Heart right ventricle (tissue), 16 donors: ENCODE data around the gene PFKP. TPM values are rescaled to one million over a fixed set of nuclear protein-coding genes. Genes with fewer than 3 reads are reported as not detected.

Experiments used
- ATAC-seq, 8 donors: fragments of 200-7000 bp; cut with Tn5 transposase; one replicate each; pipeline ENCODE4 v1.9.1; 2020; ENCODE audit warnings: mild to moderate bottlenecking in 8 of 8, moderate library complexity in 8 of 8, moderate number of reproducible peaks in 1 of 8
- DNase-seq, 2 donors: peaks; one replicate each; pipeline ENCODE4 v3.0.0-alpha.2; 2020
- H3K27ac ChIP-seq, 10 donors: fragments of 200-600 bp; sonication (generic) in 2 of 10; one replicate each; pipeline versions ENCODE4 v1.5.0 to v1.8.0; 2020 to 2022; ENCODE audit warnings: mild to moderate bottlenecking in 3 of 10
- H3K27me3 ChIP-seq, 7 donors: fragments of 200-600 bp; one replicate each; pipeline ENCODE4 v1.8.0; 2021 to 2022; ENCODE audit warnings: mild to moderate bottlenecking in 2 of 7
- H3K36me3 ChIP-seq, 9 donors: fragments of 200-600 bp; sonication (generic) in 1 of 9; one replicate each; pipeline versions ENCODE4 v1.5.0 to v1.8.0; 2020 to 2022; ENCODE audit warnings: mild to moderate bottlenecking in 2 of 9
- H3K4me1 ChIP-seq, 9 donors: fragments of 200-600 bp; sonication (generic) in 1 of 9; one replicate each; pipeline versions ENCODE4 v1.5.0 to v1.8.0; 2020 to 2022; ENCODE audit warnings: mild to moderate bottlenecking in 4 of 9
- H3K4me3 ChIP-seq, 10 donors: fragments of 200-600 bp; sonication (generic) in 2 of 10; one replicate each; pipeline versions ENCODE4 v1.5.0 to v1.8.0; 2020 to 2022; ENCODE audit warnings: mild to moderate bottlenecking in 7 of 10, moderate library complexity in 2 of 10
- H3K9me3 ChIP-seq, 11 donors: fragments of 200-600 bp in 10 of 11; sonication (generic) in 2 of 11; one replicate each; pipeline versions ENCODE4 v1.5.0 to v1.8.0; 2013 to 2022; ENCODE audit warnings: mild to moderate bottlenecking in 2 of 11, control low read depth in 1 of 11, moderate library complexity in 1 of 11
- WGBS, 2 donors: extraction: QIAGEN DNeasy Blood & Tissue Kit; methylation state at CpG; one replicate each; pipeline ENCODE4 v1.1.7; 2013; ENCODE audit warnings: inconsistent platforms in 1 of 2; 5-methylcytosine and 5-hydroxymethylcytosine counted together
- intact Hi-C, 10 donors: fragments of 100-400 bp; cut with DNase I; formaldehyde crosslinking; loops; one replicate each; pipeline versions ENCODE4 v1.11.1 to v1.14.2; 2022
- polyA plus RNA-seq, 2 donors: library from polyadenylated mRNA; stranded (reverse); fragments of 200-250 nt; gene quantifications; one replicate each; pipeline ENCODE4 v1.2.3, GENCODE V29; 2013
- total RNA-seq, 10 donors: library from RNA; stranded (reverse); fragmentation: NEBNext Ultra II Directional in 3 of 10; extraction: Animal tissue kit (Norgen Biotek cat#: 25700) in 3 of 10; gene quantifications; one replicate each; pipeline versions ENCODE4 v1.2.1 to v1.2.4, GENCODE V29; 2021 to 2023
- TF ChIP-seq, protein P1 (sequence below), 9 donors: fragments of 200-600 bp; sonication (generic) in 2 of 9; IDR thresholded peaks; one replicate each; pipeline versions ENCODE4 v1.5.0 to v1.8.0; 2021 to 2022; ENCODE audit warnings: antibody characterized with exemption in 9 of 9, mild to moderate bottlenecking in 5 of 9, moderate library complexity in 1 of 9
- donor health status: Arrhythmogenic right ventricular cardiomyopathy.
- donor health status: ischemic (EF 13 %, LVEDD 7.1; RV severe dilation, severe dysfunction).
- donor health status: healthy with polysubstance abuse.
- donor health status: DM: no; HTN: yes; CAD: no.
- donor health status: DM: no; HTN: no; CAD: no.
- donor health status: ischemic (EF 25% LVEDD 6.9; RV normal size, moderate dysfunction).
- donor health status: ischemic (EF 25% LVEDD 5.7; RV mildly dilated, moderate dysfunction).
- donor health status: healthy.
- donor health status: DM: yes; HTN: yes; CAD: no.
- donor health status: Ischemic cardiomyopathy.
- donor health status: ischemic (EF 35%, LVEDD 5.7; RV mildly dilated, moderate dysfunction).
- donor health status: nonischemic (EF 11% LVEDD 7.7; RV severe dilation, severe dysfunction).
- donor health status: DM: yes; HTN: yes; CAD: no.
- donor health status: PGD.
- donor health status: ischemic (EF 29% LVEDD 5.4; RV normal size, mild dysfunction).
- donor health status: nonischemic (EF 23%, LVEDD 6.1; RV moderate dilation, normal function).

PFKP gene
- total and polyA plus RNA-seq, 12 donors = 68.3 to 316 (median 220) TPM

DNA sequence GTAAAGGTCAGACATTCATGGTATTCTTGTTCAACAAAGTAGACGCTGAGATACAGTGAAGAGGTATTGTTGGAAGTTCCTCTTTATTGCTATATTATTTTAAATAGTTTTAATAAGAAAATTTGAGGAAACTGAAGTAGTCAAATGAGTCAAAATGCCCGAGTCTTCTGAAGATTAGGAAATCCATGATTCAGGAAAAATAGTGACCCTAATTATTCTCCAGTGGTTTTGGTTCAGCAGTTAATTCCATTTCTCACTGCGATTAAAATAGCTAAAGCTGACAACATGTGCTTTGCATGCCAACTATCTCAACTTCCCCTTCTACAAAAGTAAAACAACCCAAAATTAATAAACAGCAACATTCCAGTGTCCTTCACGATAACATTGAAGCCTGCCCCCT, 32.7 kb upstream of the PFKP start:
- TF ChIP-seq, protein P1, sequence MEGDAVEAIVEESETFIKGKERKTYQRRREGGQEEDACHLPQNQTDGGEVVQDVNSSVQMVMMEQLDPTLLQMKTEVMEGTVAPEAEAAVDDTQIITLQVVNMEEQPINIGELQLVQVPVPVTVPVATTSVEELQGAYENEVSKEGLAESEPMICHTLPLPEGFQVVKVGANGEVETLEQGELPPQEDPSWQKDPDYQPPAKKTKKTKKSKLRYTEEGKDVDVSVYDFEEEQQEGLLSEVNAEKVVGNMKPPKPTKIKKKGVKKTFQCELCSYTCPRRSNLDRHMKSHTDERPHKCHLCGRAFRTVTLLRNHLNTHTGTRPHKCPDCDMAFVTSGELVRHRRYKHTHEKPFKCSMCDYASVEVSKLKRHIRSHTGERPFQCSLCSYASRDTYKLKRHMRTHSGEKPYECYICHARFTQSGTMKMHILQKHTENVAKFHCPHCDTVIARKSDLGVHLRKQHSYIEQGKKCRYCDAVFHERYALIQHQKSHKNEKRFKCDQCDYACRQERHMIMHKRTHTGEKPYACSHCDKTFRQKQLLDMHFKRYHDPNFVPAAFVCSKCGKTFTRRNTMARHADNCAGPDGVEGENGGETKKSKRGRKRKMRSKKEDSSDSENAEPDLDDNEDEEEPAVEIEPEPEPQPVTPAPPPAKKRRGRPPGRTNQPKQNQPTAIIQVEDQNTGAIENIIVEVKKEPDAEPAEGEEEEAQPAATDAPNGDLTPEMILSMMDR (IDR thresholded peaks at IDR 0.05) = no peak
- ATAC-seq (no peak), DNase-seq (no peak)
- H3K27me3 ChIP-seq = peaks cover 0 to 13% (median 6%) of the 10 kb centered on the region in 7 donors
- no peak overlapping the region for H3K4me3 ChIP-seq
- H3K4me1 ChIP-seq = peaks cover 0 to 17% (median 0%) of the 10 kb centered on the region in 9 donors
- intact Hi-C loops = loop anchor here in 2 of 10 donors (5.0 to 10.0 kb wide), 2 partner anchors 97 to 100 kb away; no protein-coding TSS in a partner anchor
- H3K9me3 ChIP-seq = peaks cover 0 to 4% (median 0%) of the 10 kb centered on the region in 11 donors
- H3K27ac ChIP-seq = no peak overlapping the region
- WGBS, 2 donors = 59 to 71% methylated on average over 4 of the region's 4 CpGs
- H3K36me3 ChIP-seq = no peaks in the 10 kb centered on the region

DNA sequence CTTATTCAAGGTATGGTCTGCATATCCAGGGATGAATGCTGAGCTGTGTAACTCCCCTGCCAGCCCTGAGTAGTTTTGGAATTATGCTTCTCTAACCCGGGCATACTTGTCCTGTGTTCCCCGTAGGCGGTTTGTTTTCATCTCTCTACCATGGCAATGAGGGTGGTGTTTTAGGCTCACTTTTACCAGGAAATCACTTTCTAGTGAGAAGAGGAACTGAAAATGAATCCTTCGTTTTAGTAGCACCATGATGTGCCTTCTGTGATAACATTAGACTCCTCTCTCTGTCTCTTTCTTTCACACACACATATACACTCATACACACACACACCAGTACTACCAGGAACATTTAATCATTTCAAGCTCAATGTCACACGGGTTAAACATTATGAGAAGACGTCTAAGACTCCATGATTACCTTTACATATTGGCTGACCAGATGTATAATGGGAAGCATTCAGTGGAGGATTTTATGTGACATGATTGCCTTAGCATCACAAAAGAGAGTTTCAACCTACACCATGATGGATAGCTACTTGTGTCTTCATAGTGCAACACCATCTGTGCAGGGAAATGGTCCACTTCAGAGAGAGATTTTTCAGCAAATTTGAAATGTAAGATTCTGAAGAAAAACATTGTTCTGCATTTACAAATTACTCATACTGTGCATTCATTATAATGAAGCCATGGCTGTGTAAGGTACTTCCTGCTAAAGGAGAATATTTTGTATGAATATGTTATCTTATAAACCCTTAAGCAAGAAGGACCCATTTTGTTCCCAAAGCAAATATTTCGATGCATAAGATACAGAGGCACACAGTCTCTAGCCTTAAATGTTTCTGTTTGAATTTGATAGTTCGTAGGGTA, 31.0 kb upstream of the PFKP start:
- peaks cover 0 to 13% (median 0%) of the 10 kb centered on the region in 7 donors for H3K27me3 ChIP-seq
- H3K4me1 ChIP-seq = peaks cover 0 to 17% (median 0%) of the 10 kb centered on the region in 9 donors
- no peak overlapping the region for H3K27ac ChIP-seq
- no peak overlapping the region for H3K4me3 ChIP-seq
- WGBS, 2 donors = 69 to 81% methylated on average over 8 of the region's 8 CpGs
- DNase-seq = no peak
- H3K36me3 ChIP-seq = no peaks in the 10 kb centered on the region
- peaks cover 0 to 4% (median 0%) of the 10 kb centered on the region in 11 donors for H3K9me3 ChIP-seq
- TF ChIP-seq, protein P1 (IDR thresholded peaks at IDR 0.05) = no peak
- peak in 4 of 8 donors; percentile 10 to 44 (median 26) for ATAC-seq
- intact Hi-C loops = loop anchor here in 2 of 10 donors (5.0 to 10.0 kb wide), 2 partner anchors 99 to 102 kb away; no protein-coding TSS in a partner anchor

DNA sequence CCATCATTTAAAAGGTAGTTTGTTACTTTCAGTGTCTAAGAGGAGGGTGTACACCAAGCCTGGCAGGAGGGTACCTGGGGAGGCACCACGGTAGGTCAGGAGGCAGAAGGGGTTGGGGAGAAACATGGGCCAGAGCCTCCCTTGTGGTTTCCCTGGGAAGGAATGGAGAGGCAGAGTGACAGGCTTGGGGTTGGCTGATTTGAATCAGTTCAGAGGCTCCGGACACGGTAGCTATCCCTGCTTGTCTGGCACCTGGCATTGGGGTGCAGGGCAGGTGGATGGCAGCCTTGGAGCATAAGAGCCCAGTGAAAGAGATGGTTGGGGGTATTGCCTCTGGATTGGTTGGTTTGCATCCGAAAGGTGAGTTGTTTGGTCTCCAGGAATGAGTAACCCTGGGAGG, 30.2 kb upstream of the PFKP start:
- Histone ChIP-seq H3K4me1 (peaks cover 0 to 17% (median 0%) of the 10 kb centered on the region in 9 donors), H3K9me3 (peaks cover 0 to 4% (median 0%) of the 10 kb centered on the region in 11 donors), H3K36me3 (no peaks in the 10 kb centered on the region), H3K4me3 (no peak overlapping the region), H3K27me3 (peaks cover 0 to 13% (median 0%) of the 10 kb centered on the region in 7 donors), H3K27ac (no peak overlapping the region)
- TF ChIP-seq, protein P1 (IDR thresholded peaks at IDR 0.05) = no peak
- WGBS, 2 donors = 88 to 93% methylated on average over 4 of the region's 4 CpGs
- ATAC-seq = no peak
- no peak for DNase-seq
- intact Hi-C loops = loop anchor here in 2 of 10 donors (5.0 to 10.0 kb wide), 2 partner anchors 100 to 102 kb away; no protein-coding TSS in a partner anchor

DNA sequence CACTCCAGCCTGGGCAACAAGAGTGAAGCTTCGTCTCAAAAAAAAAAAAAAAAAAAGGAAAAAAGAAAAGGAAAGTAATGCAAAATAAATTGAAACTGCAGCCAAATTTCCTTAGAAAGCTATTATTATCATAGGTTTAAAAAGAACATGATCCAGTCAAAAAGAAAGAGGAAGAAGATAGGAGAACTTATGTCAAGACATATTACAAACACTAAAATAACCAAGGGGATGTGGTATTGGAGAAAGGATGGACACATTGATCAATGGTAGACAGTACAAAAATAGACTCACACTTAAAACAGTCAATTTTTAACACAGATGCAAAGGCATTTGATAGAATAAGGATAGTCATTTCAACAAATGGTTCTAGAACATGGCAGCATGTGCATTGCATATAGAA, 27.3 kb upstream of the PFKP start:
- Histone ChIP-seq H3K9me3 (peaks cover 0 to 4% (median 0%) of the 10 kb centered on the region in 11 donors), H3K27ac (no peak overlapping the region), H3K27me3 (peaks cover 0 to 10% (median 0%) of the 10 kb centered on the region in 7 donors), H3K36me3 (no peaks in the 10 kb centered on the region), H3K4me3 (no peak overlapping the region), H3K4me1 (peaks cover 0 to 11% (median 0%) of the 10 kb centered on the region in 9 donors)
- WGBS, 2 donors = 88 to 100% methylated on average over 1 of the region's 1 CpG
- intact Hi-C loops = loop anchor here in 8 of 10 donors (5.0 to 10.0 kb wide), 8 partner anchors 103 to 1935 kb away; no protein-coding TSS in a partner anchor
- ATAC-seq (no peak), DNase-seq (no peak)
- TF ChIP-seq, protein P1 (IDR thresholded peaks at IDR 0.05) = no peak
